Measurements from ENCODE around the gene IGFBP5.
A peak's percentile ranks its signal among the peaks of the same experiment; 100 is the strongest.

IGFBP5 gene

DNA sequence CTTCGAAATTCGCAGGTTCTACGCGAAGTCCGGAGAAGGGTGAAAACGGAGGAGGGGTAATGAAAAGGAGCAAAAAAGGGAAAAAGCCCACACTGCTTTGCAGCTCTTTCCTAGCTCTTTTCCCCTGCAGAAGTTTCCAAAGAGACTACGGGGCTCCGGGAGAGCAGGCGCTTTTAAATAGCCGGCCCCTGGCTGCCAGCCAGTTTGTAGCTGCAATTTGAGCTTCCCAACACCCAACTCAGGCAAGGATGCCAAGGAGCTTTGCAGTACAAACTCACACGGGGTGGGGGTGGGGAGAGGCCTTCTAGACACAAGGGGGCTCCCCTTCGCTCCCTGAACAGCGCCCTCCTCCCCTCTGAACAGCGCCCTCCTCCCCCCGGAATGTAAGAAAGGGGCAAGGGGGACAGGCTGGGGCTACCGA is at the start of gene IGFBP5:
Gene IGFBP5 (minus strand): TSS at position 149 of the 421 bp plus-strand sequence. CDS start 774 bp downstream, outside the sequence.
- no peaks in the 10 kb centered on the region for H3K36me3 ChIP-seq (ENCODE audit: control insufficient read depth, insufficient read depth, low read length, severe bottlenecking)
- peaks cover 53% of the 10 kb centered on the region for H3K4me1 ChIP-seq (ENCODE audit: control insufficient read depth, insufficient read depth, low read length)
- peak within 1 kb of the TSS; percentile 89 for H3K9ac ChIP-seq (ENCODE audit: low read length)
- no peaks in the 10 kb centered on the region for H3K9me3 ChIP-seq (ENCODE audit: control insufficient read depth, low read length)
- H3K4me3 ChIP-seq (ENCODE audit: low read length): peak within 1 kb of the TSS; percentile 88
- peak; percentile 96 for DNase-seq (ENCODE audit: low read depth)
- no peaks in the 10 kb centered on the region for H3K27me3 ChIP-seq (replicated peaks; ENCODE audit: control insufficient read depth, insufficient read depth, low read length)

GRCh38 chr2:216743781-216744180 is 48.4 kb upstream of the IGFBP5 start:
- peaks cover 37% of the 10 kb centered on the region for H3K4me1 ChIP-seq (ENCODE audit: control insufficient read depth, insufficient read depth, low read length)
- no peaks in the 10 kb centered on the region for H3K36me3 ChIP-seq (ENCODE audit: control insufficient read depth, insufficient read depth, low read length, severe bottlenecking)
- no peak overlapping the region for H3K9ac ChIP-seq (ENCODE audit: low read length)
- H3K27me3 ChIP-seq (replicated peaks; ENCODE audit: control insufficient read depth, insufficient read depth, low read length): no peaks in the 10 kb centered on the region
- H3K4me3 ChIP-seq (ENCODE audit: low read length): no peak overlapping the region
- DNase-seq (ENCODE audit: low read depth): peak; percentile 79
- H3K9me3 ChIP-seq (ENCODE audit: control insufficient read depth, low read length): no peaks in the 10 kb centered on the region

GRCh38 chr2:216742411-216742810 is 47.1 kb upstream of the IGFBP5 start:
- Histone ChIP-seq H3K4me3 (ENCODE audit: low read length) (no peak overlapping the region), H3K4me1 (ENCODE audit: control insufficient read depth, insufficient read depth, low read length) (peaks cover 37% of the 10 kb centered on the region), H3K9me3 (ENCODE audit: control insufficient read depth, low read length) (no peaks in the 10 kb centered on the region), H3K27me3 (replicated peaks; ENCODE audit: control insufficient read depth, insufficient read depth, low read length) (no peaks in the 10 kb centered on the region), H3K36me3 (ENCODE audit: control insufficient read depth, insufficient read depth, low read length, severe bottlenecking) (no peaks in the 10 kb centered on the region), H3K9ac (ENCODE audit: low read length) (no peak overlapping the region)
- DNase-seq (ENCODE audit: low read depth): peak; percentile 30

DNA sequence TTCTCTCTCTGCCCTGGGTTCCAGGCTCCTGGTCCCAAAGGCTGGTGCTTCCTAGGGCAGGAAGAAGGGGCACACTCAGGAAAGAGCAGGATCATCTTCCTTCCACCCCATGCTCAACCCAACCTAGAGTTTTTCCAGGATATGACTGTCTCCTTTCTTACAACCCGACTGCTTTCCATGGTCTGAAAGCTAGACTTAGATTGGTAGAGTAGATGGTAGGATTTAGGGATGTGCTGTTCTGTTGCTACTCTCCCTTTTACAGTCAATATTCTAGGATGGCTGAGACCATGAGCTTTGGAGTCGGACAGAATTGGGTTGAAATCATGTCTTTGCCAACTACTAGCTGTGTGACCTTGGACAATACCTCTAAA is 45.9 kb upstream of the IGFBP5 start:
- peak overlapping the region; percentile 71 for H3K9ac ChIP-seq (ENCODE audit: low read length)
- peak overlapping the region; percentile 35 for H3K4me3 ChIP-seq (ENCODE audit: low read length)
- H3K4me1 ChIP-seq (ENCODE audit: control insufficient read depth, insufficient read depth, low read length): peaks cover 37% of the 10 kb centered on the region
- no peak for DNase-seq (ENCODE audit: low read depth)
- H3K9me3 ChIP-seq (ENCODE audit: control insufficient read depth, low read length): no peaks in the 10 kb centered on the region
- H3K36me3 ChIP-seq (ENCODE audit: control insufficient read depth, insufficient read depth, low read length, severe bottlenecking): no peaks in the 10 kb centered on the region
- H3K27me3 ChIP-seq (replicated peaks; ENCODE audit: control insufficient read depth, insufficient read depth, low read length): no peaks in the 10 kb centered on the region

DNA sequence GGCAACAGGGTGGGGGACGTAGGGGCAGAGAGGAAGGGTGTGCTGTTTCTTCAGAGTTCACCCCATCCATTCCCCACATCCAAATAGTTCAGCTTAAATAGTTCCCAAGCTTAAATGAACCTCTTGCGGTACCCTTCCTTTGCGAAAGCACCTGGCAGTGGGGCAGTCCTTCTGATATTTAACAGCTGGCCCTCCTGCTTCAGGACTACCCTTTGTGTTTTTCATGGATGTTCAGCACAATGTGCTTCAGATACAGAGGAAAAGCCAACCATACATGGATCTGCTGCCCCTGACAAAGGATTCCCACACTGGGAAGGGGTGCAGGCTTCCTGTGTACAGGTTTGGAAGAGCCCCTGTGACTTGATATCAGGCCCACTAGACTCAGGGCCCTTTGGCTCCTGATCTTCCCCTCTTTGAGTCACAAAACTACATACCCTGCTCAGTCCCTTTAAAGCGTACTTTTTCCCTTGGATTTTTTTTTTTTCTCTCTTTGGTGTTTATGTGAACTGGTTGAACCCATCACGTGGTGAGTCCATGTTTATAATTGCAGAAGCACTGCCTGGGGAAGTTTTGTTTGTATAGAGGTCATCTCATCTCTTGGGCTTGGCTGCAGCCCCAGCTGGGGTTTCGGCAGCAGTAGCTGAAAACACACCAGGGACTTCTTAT is 45.3 kb upstream of the IGFBP5 start:
- Histone ChIP-seq H3K36me3 (ENCODE audit: control insufficient read depth, insufficient read depth, low read length, severe bottlenecking) (no peaks in the 10 kb centered on the region), H3K4me1 (ENCODE audit: control insufficient read depth, insufficient read depth, low read length) (peaks cover 38% of the 10 kb centered on the region), H3K27me3 (replicated peaks; ENCODE audit: control insufficient read depth, insufficient read depth, low read length) (no peaks in the 10 kb centered on the region), H3K9ac (ENCODE audit: low read length) (peak overlapping the region; percentile 71), H3K4me3 (ENCODE audit: low read length) (peak overlapping the region; percentile 35), H3K9me3 (ENCODE audit: control insufficient read depth, low read length) (no peaks in the 10 kb centered on the region)
- DNase-seq (ENCODE audit: low read depth): peak; percentile 33

DNA sequence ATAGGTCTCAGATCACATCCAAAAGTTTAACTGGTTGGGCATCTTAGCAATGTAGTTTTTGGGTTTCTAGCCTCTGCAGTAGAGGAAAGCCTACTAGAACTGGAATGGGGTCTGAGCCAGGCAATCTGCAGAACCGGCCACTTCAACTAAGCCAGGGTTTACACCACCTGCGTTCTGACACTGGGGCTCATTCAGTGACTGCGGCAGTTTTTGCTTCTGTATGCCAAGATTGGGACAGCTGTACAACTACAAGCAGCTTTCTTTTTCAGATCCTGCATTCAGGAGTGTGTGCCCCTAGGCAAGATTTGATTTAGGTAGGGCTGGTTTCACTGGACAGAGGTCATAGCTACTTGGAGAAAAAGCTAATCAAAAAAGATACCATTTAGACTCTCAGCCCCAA is 43.7 kb upstream of the IGFBP5 start:
- DNase-seq (ENCODE audit: low read depth): no peak
- peaks cover 45% of the 10 kb centered on the region for H3K4me1 ChIP-seq (ENCODE audit: control insufficient read depth, insufficient read depth, low read length)
- H3K4me3 ChIP-seq (ENCODE audit: low read length): no peak overlapping the region
- no peaks in the 10 kb centered on the region for H3K27me3 ChIP-seq (replicated peaks; ENCODE audit: control insufficient read depth, insufficient read depth, low read length)
- no peaks in the 10 kb centered on the region for H3K9me3 ChIP-seq (ENCODE audit: control insufficient read depth, low read length)
- H3K36me3 ChIP-seq (ENCODE audit: control insufficient read depth, insufficient read depth, low read length, severe bottlenecking): no peaks in the 10 kb centered on the region
- no peak overlapping the region for H3K9ac ChIP-seq (ENCODE audit: low read length)

DNA sequence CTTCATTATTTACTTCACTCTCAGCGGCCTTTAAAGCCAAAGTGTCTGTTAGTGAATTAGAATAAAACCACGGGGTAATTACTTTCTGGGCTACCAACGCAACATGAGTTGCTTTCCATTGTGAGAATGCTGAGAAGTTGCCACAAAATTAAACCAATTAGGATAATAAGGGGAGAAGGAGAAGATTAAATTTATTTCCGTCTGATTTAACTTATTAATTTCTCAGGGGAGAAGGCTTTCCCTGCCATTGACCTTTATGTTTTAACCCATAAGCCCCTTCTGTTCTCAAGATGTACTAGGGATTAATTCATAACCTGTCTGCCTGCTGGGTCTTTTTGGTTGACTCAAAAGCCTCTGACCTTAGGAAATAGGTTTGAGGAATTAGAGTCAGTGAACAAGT is 42.3 kb upstream of the IGFBP5 start:
- no peak overlapping the region for H3K4me3 ChIP-seq (ENCODE audit: low read length)
- H3K9me3 ChIP-seq (ENCODE audit: control insufficient read depth, low read length): no peaks in the 10 kb centered on the region
- H3K27me3 ChIP-seq (replicated peaks; ENCODE audit: control insufficient read depth, insufficient read depth, low read length): no peaks in the 10 kb centered on the region
- peaks cover 36% of the 10 kb centered on the region for H3K4me1 ChIP-seq (ENCODE audit: control insufficient read depth, insufficient read depth, low read length)
- H3K9ac ChIP-seq (ENCODE audit: low read length): no peak overlapping the region
- H3K36me3 ChIP-seq (ENCODE audit: control insufficient read depth, insufficient read depth, low read length, severe bottlenecking): no peaks in the 10 kb centered on the region
- no peak for DNase-seq (ENCODE audit: low read depth)

GRCh38 chr2:216736326-216736725 is 41.0 kb upstream of the IGFBP5 start:
- Histone ChIP-seq H3K4me1 (ENCODE audit: control insufficient read depth, insufficient read depth, low read length) (peaks cover 26% of the 10 kb centered on the region), H3K27me3 (replicated peaks; ENCODE audit: control insufficient read depth, insufficient read depth, low read length) (no peaks in the 10 kb centered on the region), H3K4me3 (ENCODE audit: low read length) (no peak overlapping the region), H3K36me3 (ENCODE audit: control insufficient read depth, insufficient read depth, low read length, severe bottlenecking) (no peaks in the 10 kb centered on the region), H3K9ac (ENCODE audit: low read length) (no peak overlapping the region), H3K9me3 (ENCODE audit: control insufficient read depth, low read length) (no peaks in the 10 kb centered on the region)
- DNase-seq (ENCODE audit: low read depth): no peak

DNA sequence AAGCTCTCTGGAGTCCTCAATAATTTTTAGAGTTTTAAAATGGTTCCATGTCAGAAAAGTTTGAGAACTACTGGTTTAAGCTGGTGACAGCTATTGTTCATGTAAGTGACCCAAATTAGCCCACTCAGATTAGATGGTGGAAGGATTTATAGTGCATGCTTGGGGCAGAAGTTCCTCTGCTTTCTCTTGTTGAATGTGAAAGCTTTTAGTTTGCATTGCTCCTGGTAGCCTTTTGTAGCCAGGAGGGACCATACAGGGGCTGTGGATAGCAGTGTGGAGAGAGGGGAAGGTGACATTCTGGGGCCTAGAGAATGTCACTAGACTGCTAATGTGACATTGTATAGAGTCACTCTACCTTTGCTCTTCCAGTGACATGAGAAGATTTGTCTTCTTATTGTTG is 40.3 kb upstream of the IGFBP5 start:
- Histone ChIP-seq H3K36me3 (ENCODE audit: control insufficient read depth, insufficient read depth, low read length, severe bottlenecking) (no peaks in the 10 kb centered on the region), H3K9me3 (ENCODE audit: control insufficient read depth, low read length) (no peaks in the 10 kb centered on the region), H3K9ac (ENCODE audit: low read length) (no peak overlapping the region), H3K4me3 (ENCODE audit: low read length) (no peak overlapping the region), H3K27me3 (replicated peaks; ENCODE audit: control insufficient read depth, insufficient read depth, low read length) (no peaks in the 10 kb centered on the region), H3K4me1 (ENCODE audit: control insufficient read depth, insufficient read depth, low read length) (peaks cover 19% of the 10 kb centered on the region)
- no peak for DNase-seq (ENCODE audit: low read depth)

DNA sequence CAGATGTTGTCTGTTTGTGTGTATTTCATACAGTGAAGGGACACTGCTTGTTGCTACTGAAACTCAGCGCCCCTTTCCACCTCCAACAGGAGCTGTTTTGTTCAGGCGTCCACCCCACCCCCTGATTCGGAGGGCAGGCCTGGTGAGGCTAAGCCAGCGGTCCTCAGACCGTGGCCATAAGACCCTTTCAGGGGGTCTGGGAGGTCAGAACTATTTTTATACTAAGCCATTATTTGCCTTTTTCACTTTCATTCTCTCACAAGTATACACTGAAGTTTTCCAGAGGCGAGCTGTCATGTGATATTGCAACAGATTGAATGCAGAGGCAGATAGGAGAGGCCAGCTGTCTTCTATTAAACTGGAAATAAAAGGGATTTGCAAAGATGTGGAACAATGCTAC is 39.7 kb upstream of the IGFBP5 start:
- no peaks in the 10 kb centered on the region for H3K9me3 ChIP-seq (ENCODE audit: control insufficient read depth, low read length)
- peak; percentile 94 for DNase-seq (ENCODE audit: low read depth)
- H3K9ac ChIP-seq (ENCODE audit: low read length): peak overlapping the region; percentile 68

DNA sequence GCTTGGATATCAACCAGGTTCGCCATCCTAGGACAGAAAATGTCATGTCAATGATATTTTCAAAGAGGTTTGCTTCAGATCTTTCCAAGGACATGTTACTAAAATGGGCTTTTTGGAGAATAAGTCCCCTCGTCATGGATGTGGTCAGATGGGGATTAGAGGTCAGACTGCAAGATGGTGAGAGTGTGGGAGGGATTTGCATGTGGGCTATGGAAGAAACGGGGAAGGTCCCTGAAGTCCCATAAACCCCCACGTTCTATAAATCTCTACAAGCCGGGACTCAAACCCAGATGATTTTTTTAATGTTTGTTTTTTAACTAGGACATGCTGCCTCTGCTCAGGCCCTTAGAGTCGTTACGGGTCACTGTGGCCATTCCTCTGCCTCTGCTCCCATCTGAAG is 37.7 kb upstream of the IGFBP5 start:
- H3K27me3 ChIP-seq (replicated peaks; ENCODE audit: control insufficient read depth, insufficient read depth, low read length): peaks cover 7% of the 10 kb centered on the region
- no peaks in the 10 kb centered on the region for H3K9me3 ChIP-seq (ENCODE audit: control insufficient read depth, low read length)
- H3K36me3 ChIP-seq (ENCODE audit: control insufficient read depth, insufficient read depth, low read length, severe bottlenecking): no peaks in the 10 kb centered on the region
- peaks cover 8% of the 10 kb centered on the region for H3K4me1 ChIP-seq (ENCODE audit: control insufficient read depth, insufficient read depth, low read length)
- DNase-seq (ENCODE audit: low read depth): no peak
- H3K9ac ChIP-seq (ENCODE audit: low read length): no peak overlapping the region
- H3K4me3 ChIP-seq (ENCODE audit: low read length): no peak overlapping the region

More for the DNA sequence above, 39.7 kb upstream of the IGFBP5 start:
- H3K36me3 ChIP-seq (ENCODE audit: control insufficient read depth, insufficient read depth, low read length, severe bottlenecking): no peaks in the 10 kb centered on the region
- H3K4me3 ChIP-seq (ENCODE audit: low read length): peak overlapping the region; percentile 54
- H3K27me3 ChIP-seq (replicated peaks; ENCODE audit: control insufficient read depth, insufficient read depth, low read length): peaks cover 3% of the 10 kb centered on the region
- H3K4me1 ChIP-seq (ENCODE audit: control insufficient read depth, insufficient read depth, low read length): peaks cover 13% of the 10 kb centered on the region

DNA sequence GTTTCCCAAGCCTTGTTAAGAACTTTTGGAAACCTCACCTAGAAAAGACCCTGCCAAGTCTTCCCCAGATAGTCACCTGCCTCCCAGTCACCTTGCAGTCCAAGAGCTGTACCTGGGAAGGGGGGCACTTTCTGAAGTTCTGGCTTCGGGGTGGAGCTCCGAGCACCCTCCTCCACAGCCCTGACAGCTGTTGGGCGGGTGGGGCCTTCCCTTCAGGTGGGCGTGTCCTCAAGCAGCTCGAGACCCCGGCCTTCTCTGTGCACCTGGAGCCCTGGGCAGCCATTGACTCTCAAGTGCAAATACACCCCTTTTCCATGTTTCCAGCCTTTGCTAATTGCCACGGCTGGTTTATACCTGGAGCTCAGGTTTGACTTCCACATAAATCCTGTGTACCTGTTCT is 37.0 kb upstream of the IGFBP5 start:
- no peaks in the 10 kb centered on the region for H3K9me3 ChIP-seq (ENCODE audit: control insufficient read depth, low read length)
- H3K27me3 ChIP-seq (replicated peaks; ENCODE audit: control insufficient read depth, insufficient read depth, low read length): peaks cover 7% of the 10 kb centered on the region
- H3K36me3 ChIP-seq (ENCODE audit: control insufficient read depth, insufficient read depth, low read length, severe bottlenecking): no peaks in the 10 kb centered on the region
- no peak overlapping the region for H3K4me3 ChIP-seq (ENCODE audit: low read length)
- H3K4me1 ChIP-seq (ENCODE audit: control insufficient read depth, insufficient read depth, low read length): peaks cover 8% of the 10 kb centered on the region
- no peak for DNase-seq (ENCODE audit: low read depth)
- no peak overlapping the region for H3K9ac ChIP-seq (ENCODE audit: low read length)
